Measurements from ENCODE around the gene LYST.
"Not testable (repeated sequence)": the region's sequence is repeated elsewhere in the genome, so short reads cannot be mapped to it uniquely, and the experiment has no call there.

Gene LYST

GRCh38 chr1:235775246-235775860 lies 91.4 kb downstream of the LYST start:
- Histone ChIP-seq H3K4me1 (ENCODE audit: control insufficient read depth, low read depth, low read length) (peaks cover 7% of the 10 kb centered on the region), H3K27ac (ENCODE audit: low read length) (no peak overlapping the region), H3K9me3 (ENCODE audit: control insufficient read depth, low read depth, low read length) (no peaks in the 10 kb centered on the region), H3K9ac (ENCODE audit: low read length) (no peak overlapping the region), H3K36me3 (ENCODE audit: control insufficient read depth, low read depth, low read length) (no peaks in the 10 kb centered on the region), H3K27me3 (ENCODE audit: control insufficient read depth, insufficient read depth, low read length) (no peaks in the 10 kb centered on the region), H3K4me3 (ENCODE audit: low read length) (no peak overlapping the region)

GRCh38 chr1:235767795-235768194 lies 98.9 kb downstream of the LYST start:
- no peaks in the 10 kb centered on the region for H3K27me3 ChIP-seq (ENCODE audit: control insufficient read depth, insufficient read depth, low read length)
- H3K9me3 ChIP-seq (ENCODE audit: control insufficient read depth, low read depth, low read length), result no peaks in the 10 kb centered on the region
- H3K27ac ChIP-seq (ENCODE audit: low read length), result no peak overlapping the region
- no peak overlapping the region for H3K9ac ChIP-seq (ENCODE audit: low read length)
- H3K4me1 ChIP-seq (ENCODE audit: control insufficient read depth, low read depth, low read length), result no peaks in the 10 kb centered on the region
- H3K4me3 ChIP-seq (ENCODE audit: low read length), result no peak overlapping the region
- no peaks in the 10 kb centered on the region for H3K36me3 ChIP-seq (ENCODE audit: control insufficient read depth, low read depth, low read length)

- Histone ChIP-seq H3K9me3 (ENCODE audit: control insufficient read depth, low read depth, low read length) (no peaks in the 10 kb centered on the region), H3K4me1 (ENCODE audit: control insufficient read depth, low read depth, low read length) (no peaks in the 10 kb centered on the region), H3K36me3 (ENCODE audit: control insufficient read depth, low read depth, low read length) (no peaks in the 10 kb centered on the region), H3K27me3 (ENCODE audit: control insufficient read depth, insufficient read depth, low read length) (no peaks in the 10 kb centered on the region), H3K4me3 (ENCODE audit: low read length) (no peak overlapping the region), H3K27ac (ENCODE audit: low read length) (no peak overlapping the region), H3K9ac (ENCODE audit: low read length) (no peak overlapping the region)
Observed at GRCh38 chr1:235766794-235767285, 99.9 kb downstream of the LYST start.

- H3K27ac ChIP-seq (ENCODE audit: low read length), result no peak overlapping the region
- no peaks in the 10 kb centered on the region for H3K36me3 ChIP-seq (ENCODE audit: control insufficient read depth, low read depth, low read length)
- no peaks in the 10 kb centered on the region for H3K4me1 ChIP-seq (ENCODE audit: control insufficient read depth, low read depth, low read length)
- no peaks in the 10 kb centered on the region for H3K27me3 ChIP-seq (ENCODE audit: control insufficient read depth, insufficient read depth, low read length)
- H3K9ac ChIP-seq (ENCODE audit: low read length), result no peak overlapping the region
- H3K4me3 ChIP-seq (ENCODE audit: low read length), result no peak overlapping the region
- no peaks in the 10 kb centered on the region for H3K9me3 ChIP-seq (ENCODE audit: control insufficient read depth, low read depth, low read length)
Observed at GRCh38 chr1:235763962-235764361, 102.7 kb downstream of the LYST start.

GRCh38 chr1:235759336-235759735 lies 107.4 kb downstream of the LYST start:
- Histone ChIP-seq H3K36me3 (ENCODE audit: control insufficient read depth, low read depth, low read length) (no peaks in the 10 kb centered on the region), H3K4me1 (ENCODE audit: control insufficient read depth, low read depth, low read length) (no peaks in the 10 kb centered on the region), H3K9me3 (ENCODE audit: control insufficient read depth, low read depth, low read length) (no peaks in the 10 kb centered on the region), H3K27ac (ENCODE audit: low read length) (no peak overlapping the region), H3K9ac (ENCODE audit: low read length) (no peak overlapping the region), H3K4me3 (ENCODE audit: low read length) (no peak overlapping the region), H3K27me3 (ENCODE audit: control insufficient read depth, insufficient read depth, low read length) (no peaks in the 10 kb centered on the region)

- no peaks in the 10 kb centered on the region for H3K9me3 ChIP-seq (ENCODE audit: control insufficient read depth, low read depth, low read length)
- H3K9ac ChIP-seq (ENCODE audit: low read length), result no peak overlapping the region
- H3K36me3 ChIP-seq (ENCODE audit: control insufficient read depth, low read depth, low read length), result no peaks in the 10 kb centered on the region
- no peaks in the 10 kb centered on the region for H3K4me1 ChIP-seq (ENCODE audit: control insufficient read depth, low read depth, low read length)
- H3K27me3 ChIP-seq (ENCODE audit: control insufficient read depth, insufficient read depth, low read length), result no peaks in the 10 kb centered on the region
- H3K4me3 ChIP-seq (ENCODE audit: low read length), result no peak overlapping the region
- no peak overlapping the region for H3K27ac ChIP-seq (ENCODE audit: low read length)
Observed at GRCh38 chr1:235758931-235759330, 107.8 kb downstream of the LYST start.

- Histone ChIP-seq H3K36me3 (ENCODE audit: control insufficient read depth, low read depth, low read length) (no peaks in the 10 kb centered on the region), H3K27ac (ENCODE audit: low read length) (no peak overlapping the region), H3K9me3 (ENCODE audit: control insufficient read depth, low read depth, low read length) (no peaks in the 10 kb centered on the region), H3K4me1 (ENCODE audit: control insufficient read depth, low read depth, low read length) (no peaks in the 10 kb centered on the region), H3K4me3 (ENCODE audit: low read length) (no peak overlapping the region), H3K9ac (ENCODE audit: low read length) (no peak overlapping the region), H3K27me3 (ENCODE audit: control insufficient read depth, insufficient read depth, low read length) (no peaks in the 10 kb centered on the region)
Observed at GRCh38 chr1:235757587-235758096, 109.1 kb downstream of the LYST start.

GRCh38 chr1:235754186-235754585 lies 112.5 kb downstream of the LYST start:
- not testable (repeated sequence) for H3K27ac ChIP-seq (ENCODE audit: low read length); H3K4me1 ChIP-seq (ENCODE audit: control insufficient read depth, low read depth, low read length); H3K9ac ChIP-seq (ENCODE audit: low read length); H3K4me3 ChIP-seq (ENCODE audit: low read length); H3K27me3 ChIP-seq (ENCODE audit: control insufficient read depth, insufficient read depth, low read length); H3K36me3 ChIP-seq (ENCODE audit: control insufficient read depth, low read depth, low read length); H3K9me3 ChIP-seq (ENCODE audit: control insufficient read depth, low read depth, low read length)

GRCh38 chr1:235749755-235750300 lies 116.9 kb downstream of the LYST start:
- Histone ChIP-seq H3K27me3 (ENCODE audit: control insufficient read depth, insufficient read depth, low read length) (no peaks in the 10 kb centered on the region), H3K4me3 (ENCODE audit: low read length) (no peak overlapping the region), H3K4me1 (ENCODE audit: control insufficient read depth, low read depth, low read length) (no peaks in the 10 kb centered on the region), H3K36me3 (ENCODE audit: control insufficient read depth, low read depth, low read length) (no peaks in the 10 kb centered on the region), H3K9me3 (ENCODE audit: control insufficient read depth, low read depth, low read length) (no peaks in the 10 kb centered on the region), H3K9ac (ENCODE audit: low read length) (no peak overlapping the region), H3K27ac (ENCODE audit: low read length) (no peak overlapping the region)

- Histone ChIP-seq H3K9ac (ENCODE audit: low read length) (no peak overlapping the region), H3K36me3 (ENCODE audit: control insufficient read depth, low read depth, low read length) (no peaks in the 10 kb centered on the region), H3K27me3 (ENCODE audit: control insufficient read depth, insufficient read depth, low read length) (no peaks in the 10 kb centered on the region), H3K27ac (ENCODE audit: low read length) (no peak overlapping the region), H3K4me3 (ENCODE audit: low read length) (no peak overlapping the region), H3K9me3 (ENCODE audit: control insufficient read depth, low read depth, low read length) (no peaks in the 10 kb centered on the region), H3K4me1 (ENCODE audit: control insufficient read depth, low read depth, low read length) (no peaks in the 10 kb centered on the region)
Observed at GRCh38 chr1:235748747-235749146, 118.0 kb downstream of the LYST start.

GRCh38 chr1:235746245-235746644 lies 120.5 kb downstream of the LYST start:
- Histone ChIP-seq H3K4me3 (ENCODE audit: low read length) (no peak overlapping the region), H3K4me1 (ENCODE audit: control insufficient read depth, low read depth, low read length) (peaks cover 4% of the 10 kb centered on the region), H3K36me3 (ENCODE audit: control insufficient read depth, low read depth, low read length) (no peaks in the 10 kb centered on the region), H3K9me3 (ENCODE audit: control insufficient read depth, low read depth, low read length) (no peaks in the 10 kb centered on the region), H3K9ac (ENCODE audit: low read length) (no peak overlapping the region), H3K27ac (ENCODE audit: low read length) (no peak overlapping the region), H3K27me3 (ENCODE audit: control insufficient read depth, insufficient read depth, low read length) (no peaks in the 10 kb centered on the region)

GRCh38 chr1:235745503-235746136 lies 121.1 kb downstream of the LYST start:
- Histone ChIP-seq H3K27ac (ENCODE audit: low read length) (no peak overlapping the region), H3K4me1 (ENCODE audit: control insufficient read depth, low read depth, low read length) (peaks cover 4% of the 10 kb centered on the region), H3K4me3 (ENCODE audit: low read length) (no peak overlapping the region), H3K36me3 (ENCODE audit: control insufficient read depth, low read depth, low read length) (no peaks in the 10 kb centered on the region), H3K27me3 (ENCODE audit: control insufficient read depth, insufficient read depth, low read length) (no peaks in the 10 kb centered on the region), H3K9ac (ENCODE audit: low read length) (no peak overlapping the region), H3K9me3 (ENCODE audit: control insufficient read depth, low read depth, low read length) (no peaks in the 10 kb centered on the region)

All from iPS-18a (cell line).